Endothelial cell (in vitro differentiated cells): ENCODE results near the gene CDHR2. TPM values are rescaled to one million over a fixed set of nuclear protein-coding genes. Genes with fewer than 3 reads are reported as not detected.

Experiments used
- DNase-seq: peaks from one replicate; pipeline ENCODE4 v3.0.0; 2021; ENCODE audit warnings: low spot score
- H3K27ac Mint-ChIP-seq: one replicate; pipeline ENCODE4 v1.8.0; 2021; ENCODE audit warnings: mixed read lengths, inconsistent platforms; ENCODE audit not compliant: unreplicated experiment
- H3K27me3 Mint-ChIP-seq: one replicate; pipeline ENCODE4 v1.8.0; 2021; ENCODE audit warnings: mild to moderate bottlenecking, moderate library complexity, mixed read lengths, inconsistent platforms; ENCODE audit not compliant: unreplicated experiment
- H3K36me3 Mint-ChIP-seq: one replicate; pipeline ENCODE4 v1.8.0; 2021; ENCODE audit warnings: mild to moderate bottlenecking, low read depth, mixed read lengths, inconsistent platforms; ENCODE audit not compliant: unreplicated experiment
- H3K4me1 Mint-ChIP-seq: one replicate; pipeline ENCODE4 v1.8.0; 2021; ENCODE audit warnings: mild to moderate bottlenecking, mixed read lengths, inconsistent platforms; ENCODE audit not compliant: unreplicated experiment
- H3K4me3 Mint-ChIP-seq: one replicate; pipeline ENCODE4 v1.8.0; 2021; ENCODE audit warnings: mild to moderate bottlenecking, mixed read lengths, inconsistent platforms; ENCODE audit not compliant: unreplicated experiment
- H3K9me3 Mint-ChIP-seq: one replicate; pipeline ENCODE4 v1.8.0; 2021; ENCODE audit warnings: mixed read lengths, inconsistent platforms; ENCODE audit not compliant: unreplicated experiment
- total RNA-seq: library from RNA; stranded (reverse); fragmentation: NEBNext Ultra II Directional; extraction: Animal tissue kit (Norgen Biotek cat#: 25700); gene quantifications from one replicate; pipeline ENCODE4 v1.2.1, GENCODE V29; 2021; ENCODE audit not compliant: unreplicated experiment
- TF ChIP-seq, protein P1 (sequence below): fragments of 200-600 bp; sonication (generic); IDR thresholded peaks from one replicate; pipeline ENCODE4 v1.5.0; 2021; ENCODE audit warnings: antibody characterized with exemption; ENCODE audit not compliant: unreplicated experiment

Gene CDHR2
- total RNA-seq, 1 donor from 2014 or later = 0.85 TPM

DNA sequence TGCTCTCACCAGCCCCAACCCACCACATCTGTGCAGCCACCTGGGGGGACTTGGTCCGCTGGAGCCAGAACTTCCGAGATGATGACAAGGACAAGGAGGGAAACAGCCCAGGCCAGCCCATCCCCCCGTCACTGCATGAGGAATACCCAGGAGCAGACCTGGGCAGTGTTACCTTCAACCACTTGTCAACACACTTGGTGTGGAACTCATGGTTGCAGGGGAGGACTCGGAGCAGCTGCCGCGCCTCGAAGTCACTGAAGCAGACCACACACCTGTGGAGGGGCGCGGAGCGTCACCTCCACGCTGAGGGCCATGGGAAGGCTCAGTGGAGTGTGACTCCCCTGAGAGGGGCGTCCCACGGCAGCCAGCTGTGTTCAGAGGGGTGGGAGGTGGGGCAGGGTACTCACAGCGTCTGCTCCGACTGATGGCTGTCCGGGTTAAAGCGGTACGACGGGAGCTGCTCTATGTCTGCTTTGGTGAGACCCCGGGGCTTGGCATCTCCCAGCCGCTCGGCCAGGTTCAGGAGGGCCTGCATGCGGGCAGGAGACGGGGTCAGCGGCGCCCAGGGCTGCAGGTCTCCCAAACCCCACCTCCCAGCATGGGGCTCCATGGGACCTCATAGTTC lies 19.9 kb upstream of the CDHR2 start:
- H3K4me1 Mint-ChIP-seq = peaks cover 21% of the 10 kb centered on the region
- peak overlapping the region; percentile 61 for H3K27ac Mint-ChIP-seq
- no peak overlapping the region for H3K4me3 Mint-ChIP-seq
- no peaks in the 10 kb centered on the region for H3K36me3 Mint-ChIP-seq
- TF ChIP-seq, protein P1, sequence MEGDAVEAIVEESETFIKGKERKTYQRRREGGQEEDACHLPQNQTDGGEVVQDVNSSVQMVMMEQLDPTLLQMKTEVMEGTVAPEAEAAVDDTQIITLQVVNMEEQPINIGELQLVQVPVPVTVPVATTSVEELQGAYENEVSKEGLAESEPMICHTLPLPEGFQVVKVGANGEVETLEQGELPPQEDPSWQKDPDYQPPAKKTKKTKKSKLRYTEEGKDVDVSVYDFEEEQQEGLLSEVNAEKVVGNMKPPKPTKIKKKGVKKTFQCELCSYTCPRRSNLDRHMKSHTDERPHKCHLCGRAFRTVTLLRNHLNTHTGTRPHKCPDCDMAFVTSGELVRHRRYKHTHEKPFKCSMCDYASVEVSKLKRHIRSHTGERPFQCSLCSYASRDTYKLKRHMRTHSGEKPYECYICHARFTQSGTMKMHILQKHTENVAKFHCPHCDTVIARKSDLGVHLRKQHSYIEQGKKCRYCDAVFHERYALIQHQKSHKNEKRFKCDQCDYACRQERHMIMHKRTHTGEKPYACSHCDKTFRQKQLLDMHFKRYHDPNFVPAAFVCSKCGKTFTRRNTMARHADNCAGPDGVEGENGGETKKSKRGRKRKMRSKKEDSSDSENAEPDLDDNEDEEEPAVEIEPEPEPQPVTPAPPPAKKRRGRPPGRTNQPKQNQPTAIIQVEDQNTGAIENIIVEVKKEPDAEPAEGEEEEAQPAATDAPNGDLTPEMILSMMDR = no peak
- no peaks in the 10 kb centered on the region for H3K9me3 Mint-ChIP-seq
- no peak for DNase-seq
- peaks cover 4% of the 10 kb centered on the region for H3K27me3 Mint-ChIP-seq

DNA sequence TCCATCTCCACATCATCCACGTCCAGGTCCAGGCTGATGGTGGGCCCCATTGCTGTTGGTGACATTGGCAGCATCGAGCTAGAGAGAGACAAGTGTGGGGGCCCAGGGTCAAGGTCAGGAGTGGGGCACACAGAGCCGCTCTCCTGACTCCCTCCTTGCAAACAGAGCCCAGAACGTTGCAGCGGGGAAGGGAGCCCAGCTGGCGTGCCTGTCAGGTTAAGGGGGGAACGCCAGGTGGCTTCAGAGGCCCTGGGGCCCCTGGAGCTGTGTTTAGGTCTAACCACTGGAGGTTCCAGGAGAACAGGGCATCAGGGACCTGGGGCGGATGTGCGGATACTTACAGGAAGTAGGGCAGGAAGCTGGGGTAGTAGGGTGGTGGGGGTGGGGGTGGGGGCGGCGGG lies 19.4 kb upstream of the CDHR2 start:
- DNase-seq = no peak
- peaks cover 1% of the 10 kb centered on the region for H3K36me3 Mint-ChIP-seq
- TF ChIP-seq, protein P1 = no peak
- H3K4me1 Mint-ChIP-seq = peaks cover 26% of the 10 kb centered on the region
- H3K27ac Mint-ChIP-seq = peak overlapping the region; percentile 61
- H3K27me3 Mint-ChIP-seq = peaks cover 5% of the 10 kb centered on the region
- H3K4me3 Mint-ChIP-seq = no peak overlapping the region
- H3K9me3 Mint-ChIP-seq = no peaks in the 10 kb centered on the region

DNA sequence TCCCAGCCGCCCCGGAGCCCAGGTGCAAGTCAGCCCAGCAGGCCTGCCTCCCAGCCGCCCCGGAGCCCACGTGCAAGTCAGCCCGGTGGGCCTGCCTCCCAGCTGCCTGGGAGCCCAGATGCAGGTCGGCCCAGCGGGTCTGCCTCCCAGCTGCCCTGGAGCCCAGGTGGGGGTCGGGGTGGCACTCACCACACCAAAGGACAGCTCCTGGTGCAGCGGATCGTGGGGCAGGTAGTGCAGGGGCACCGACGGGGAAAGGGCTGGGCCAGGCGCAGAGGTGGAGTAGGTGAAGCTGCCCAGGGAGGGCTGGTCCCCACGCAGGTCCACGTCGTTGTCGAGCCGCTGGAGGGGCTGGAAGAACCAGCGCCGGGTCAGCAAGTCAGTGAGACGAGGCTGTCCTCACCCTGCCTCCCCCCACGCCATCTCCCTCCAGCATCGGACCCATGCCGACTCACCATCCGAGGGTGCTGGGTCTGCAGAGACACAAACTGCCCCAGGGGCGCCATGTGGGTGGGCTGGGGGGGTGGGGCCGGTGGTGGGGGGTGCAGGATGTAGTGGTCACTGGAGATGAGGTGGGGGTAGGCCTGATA lies 18.7 kb upstream of the CDHR2 start:
- peaks cover 7% of the 10 kb centered on the region for H3K36me3 Mint-ChIP-seq
- no peak for DNase-seq
- TF ChIP-seq, protein P1 = no peak
- no peak overlapping the region for H3K27ac Mint-ChIP-seq
- H3K4me1 Mint-ChIP-seq = peaks cover 33% of the 10 kb centered on the region
- no peaks in the 10 kb centered on the region for H3K9me3 Mint-ChIP-seq
- H3K27me3 Mint-ChIP-seq = peaks cover 8% of the 10 kb centered on the region
- H3K4me3 Mint-ChIP-seq = no peak overlapping the region

DNA sequence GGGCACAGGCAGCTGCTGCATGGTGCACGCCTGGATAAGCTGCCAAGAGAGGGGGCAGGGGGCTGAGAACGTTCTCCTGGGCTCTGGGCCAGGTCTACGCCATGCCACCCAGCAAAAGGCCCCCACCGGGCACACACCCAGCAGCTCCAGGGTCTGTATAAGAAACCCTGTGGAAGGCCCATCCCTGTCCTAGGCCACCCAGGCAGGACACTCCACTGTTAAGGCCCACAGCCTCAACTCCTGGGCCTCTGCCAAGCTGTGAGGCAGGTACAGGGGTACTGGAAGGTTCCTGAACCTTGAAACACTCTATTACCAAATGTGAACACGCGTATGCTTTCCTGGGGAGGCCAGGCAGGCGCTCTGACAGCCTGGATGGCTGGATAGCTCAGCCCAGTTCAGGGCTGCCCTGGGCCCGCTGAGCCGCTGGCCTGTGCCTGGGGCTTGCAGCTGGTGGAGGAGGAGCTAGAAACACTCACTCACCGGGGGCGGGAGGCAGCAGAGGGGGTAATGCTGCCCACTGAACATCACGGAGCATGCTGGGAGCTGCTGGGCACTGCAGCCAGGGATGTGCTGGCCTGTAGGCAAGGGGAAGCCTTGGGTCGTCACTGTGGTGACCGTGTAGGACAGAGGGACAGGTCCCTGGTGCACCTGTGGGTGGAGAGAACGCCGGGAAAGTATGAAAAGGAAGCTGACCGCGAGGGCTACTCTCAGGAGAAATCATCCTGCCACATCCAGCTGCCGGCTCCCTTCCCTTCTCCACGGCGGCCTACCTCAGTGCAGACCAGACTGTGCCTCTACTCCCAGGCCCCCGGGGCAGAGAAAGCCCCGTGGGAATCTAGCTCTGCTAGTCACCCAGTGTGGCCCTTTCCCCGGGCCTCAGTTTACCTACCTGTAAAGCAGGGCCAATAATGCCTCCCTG lies 17.9 kb upstream of the CDHR2 start:
- no peak overlapping the region for H3K4me3 Mint-ChIP-seq
- peaks cover 39% of the 10 kb centered on the region for H3K4me1 Mint-ChIP-seq
- H3K36me3 Mint-ChIP-seq = peaks cover 7% of the 10 kb centered on the region
- H3K27me3 Mint-ChIP-seq = peaks cover 10% of the 10 kb centered on the region
- DNase-seq = no peak
- H3K27ac Mint-ChIP-seq = no peak overlapping the region
- no peaks in the 10 kb centered on the region for H3K9me3 Mint-ChIP-seq
- TF ChIP-seq, protein P1 = no peak
